ENCODE data around the gene LMO2.
"Not testable (repeated sequence)": the region's sequence is repeated elsewhere in the genome, so short reads cannot be mapped to it uniquely, and the experiment has no call there.

Gene LMO2

GRCh38 chr11:33924341-33924740, 32.5 kb upstream of the LMO2 start:
- no peaks in the 10 kb centered on the region for H3K9me3 ChIP-seq (ENCODE audit: severe bottlenecking)
- DNase-seq (ENCODE audit: low spot score) (no peak), ATAC-seq (ENCODE audit: low read depth) (no peak)
- H3K4me3 ChIP-seq (ENCODE audit: severe bottlenecking) = no peak overlapping the region
- no peak for TF ChIP-seq CTCF (IDR thresholded peaks at IDR 0.05; ENCODE audit: poor library complexity, severe bottlenecking)
- no peak overlapping the region for H3K27ac ChIP-seq (ENCODE audit: poor library complexity, severe bottlenecking)
- H3K4me1 ChIP-seq (ENCODE audit: insufficient read depth, poor library complexity, severe bottlenecking) = no peaks in the 10 kb centered on the region
- H3K36me3 ChIP-seq (ENCODE audit: low read depth) = no peaks in the 10 kb centered on the region
- H3K27me3 ChIP-seq (ENCODE audit: insufficient read depth, poor library complexity, severe bottlenecking) = peaks cover 5% of the 10 kb centered on the region

DNA sequence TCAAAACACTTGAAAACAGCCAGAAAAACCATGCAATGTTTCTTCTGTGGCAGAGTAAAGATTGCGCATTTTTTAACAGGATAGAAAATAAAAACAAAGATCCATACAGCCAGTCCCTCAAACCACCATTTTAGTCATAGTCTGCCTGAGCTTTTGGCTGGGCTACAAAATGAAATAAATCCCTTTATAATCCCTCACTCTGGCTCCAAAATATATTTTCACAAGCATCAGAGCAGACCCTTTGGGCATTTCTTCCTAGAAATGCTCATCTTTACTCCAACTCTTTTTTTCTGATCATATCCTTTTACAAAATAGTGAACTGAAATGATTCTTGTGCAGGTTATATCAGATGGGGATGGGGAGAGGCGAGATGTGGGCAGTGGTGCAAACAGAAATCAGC, 31.8 kb upstream of the LMO2 start:
- no peak for TF ChIP-seq CTCF (IDR thresholded peaks at IDR 0.05; ENCODE audit: poor library complexity, severe bottlenecking)
- Histone ChIP-seq H3K4me1 (ENCODE audit: insufficient read depth, poor library complexity, severe bottlenecking) (no peaks in the 10 kb centered on the region), H3K4me3 (ENCODE audit: severe bottlenecking) (no peak overlapping the region), H3K27ac (ENCODE audit: poor library complexity, severe bottlenecking) (no peak overlapping the region), H3K36me3 (ENCODE audit: low read depth) (no peaks in the 10 kb centered on the region), H3K27me3 (ENCODE audit: insufficient read depth, poor library complexity, severe bottlenecking) (peaks cover 5% of the 10 kb centered on the region), H3K9me3 (ENCODE audit: severe bottlenecking) (no peaks in the 10 kb centered on the region)
- no peak for DNase-seq (ENCODE audit: low spot score)
- ATAC-seq (ENCODE audit: low read depth) = no peak

DNA sequence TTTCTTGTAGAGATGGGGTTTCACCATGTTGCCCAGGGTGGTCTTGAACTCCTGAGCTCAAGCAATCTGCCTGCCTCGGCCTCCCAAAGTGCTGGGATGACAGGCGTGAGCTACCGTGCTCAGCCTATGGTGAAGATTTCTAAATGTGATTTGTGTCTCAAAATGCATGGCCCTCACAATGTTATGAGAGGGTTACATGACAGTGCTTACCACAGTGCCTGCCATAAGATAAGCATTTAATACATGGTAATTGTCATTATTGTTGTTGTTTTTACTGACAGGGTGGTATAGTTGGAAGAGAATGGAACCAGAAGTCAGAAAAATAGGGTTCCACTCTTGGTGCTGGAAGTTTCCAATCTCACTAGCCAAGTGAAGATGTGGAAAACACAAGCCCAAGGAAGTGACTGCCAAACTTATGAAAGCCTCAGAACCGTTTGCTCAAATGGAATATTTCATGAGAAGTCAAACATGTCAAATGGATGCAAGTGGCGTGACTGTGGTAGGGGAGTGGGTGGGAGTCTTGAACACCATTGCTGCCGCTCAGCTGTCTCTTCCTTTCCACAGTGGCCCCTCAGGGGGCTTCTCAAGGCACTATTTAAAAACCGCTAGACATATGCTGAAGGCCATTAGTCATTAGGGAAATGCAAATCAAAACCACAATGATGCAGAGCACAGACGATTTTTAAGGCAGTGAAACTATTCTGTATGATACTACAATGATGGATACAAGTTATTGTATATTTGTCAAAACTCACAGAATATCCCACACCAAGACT, 29.1 kb upstream of the LMO2 start:
- no peaks in the 10 kb centered on the region for H3K9me3 ChIP-seq (ENCODE audit: severe bottlenecking)
- H3K4me1 ChIP-seq (ENCODE audit: insufficient read depth, poor library complexity, severe bottlenecking) = no peaks in the 10 kb centered on the region
- no peak overlapping the region for H3K4me3 ChIP-seq (ENCODE audit: severe bottlenecking)
- no peak overlapping the region for H3K27ac ChIP-seq (ENCODE audit: poor library complexity, severe bottlenecking)
- ATAC-seq (ENCODE audit: low read depth) (no peak), DNase-seq (ENCODE audit: low spot score) (no peak)
- no peak for TF ChIP-seq CTCF (IDR thresholded peaks at IDR 0.05; ENCODE audit: poor library complexity, severe bottlenecking)
- H3K27me3 ChIP-seq (ENCODE audit: insufficient read depth, poor library complexity, severe bottlenecking) = peaks cover 5% of the 10 kb centered on the region
- H3K36me3 ChIP-seq (ENCODE audit: low read depth) = no peaks in the 10 kb centered on the region

GRCh38 chr11:33919645-33920044, 27.8 kb upstream of the LMO2 start:
- H3K27ac ChIP-seq (ENCODE audit: poor library complexity, severe bottlenecking) = no peak overlapping the region
- H3K36me3 ChIP-seq (ENCODE audit: low read depth) = no peaks in the 10 kb centered on the region
- ATAC-seq (ENCODE audit: low read depth) (no peak), DNase-seq (ENCODE audit: low spot score) (no peak)
- no peak overlapping the region for H3K4me3 ChIP-seq (ENCODE audit: severe bottlenecking)
- H3K9me3 ChIP-seq (ENCODE audit: severe bottlenecking) = no peaks in the 10 kb centered on the region
- H3K27me3 ChIP-seq (ENCODE audit: insufficient read depth, poor library complexity, severe bottlenecking) = peaks cover 3% of the 10 kb centered on the region
- no peak for TF ChIP-seq CTCF (IDR thresholded peaks at IDR 0.05; ENCODE audit: poor library complexity, severe bottlenecking)
- H3K4me1 ChIP-seq (ENCODE audit: insufficient read depth, poor library complexity, severe bottlenecking) = no peaks in the 10 kb centered on the region

GRCh38 chr11:33917402-33917801, 25.5 kb upstream of the LMO2 start:
- ATAC-seq (ENCODE audit: low read depth); H3K9me3 ChIP-seq (ENCODE audit: severe bottlenecking); H3K36me3 ChIP-seq (ENCODE audit: low read depth); H3K4me1 ChIP-seq (ENCODE audit: insufficient read depth, poor library complexity, severe bottlenecking); DNase-seq (ENCODE audit: low spot score); H3K27ac ChIP-seq (ENCODE audit: poor library complexity, severe bottlenecking); H3K4me3 ChIP-seq (ENCODE audit: severe bottlenecking); H3K27me3 ChIP-seq (ENCODE audit: insufficient read depth, poor library complexity, severe bottlenecking): not testable (repeated sequence)
